Parathyroid adenoma (tissue), 2 donors: ENCODE data around the gene RRP9.
A peak's percentile ranks its signal among the peaks of the same experiment; 100 is the strongest.
"Not testable (repeated sequence)": the region's sequence is repeated elsewhere in the genome, so short reads cannot be mapped to it uniquely, and the experiment has no call there.

Source experiments
- H2AFZ ChIP-seq: fragments of 300-600 bp; sonication (generic); one replicate; pipeline ENCODE4 v1.7.0; 2017; ENCODE audit warnings: antibody characterized with exemption, mild to moderate bottlenecking
- H3K27ac ChIP-seq: fragments of 300-600 bp; sonication (generic); one replicate; pipeline ENCODE4 v1.7.0; 2017
- H3K27me3 ChIP-seq: fragments of 300-600 bp; sonication (generic); one replicate; pipeline ENCODE4 v1.7.0; 2017; ENCODE audit warnings: low read length; ENCODE audit not compliant: control insufficient read depth, insufficient read depth
- H3K36me3 ChIP-seq: fragments of 300-600 bp; sonication (generic); one replicate; pipeline ENCODE4 v1.7.0; 2017; ENCODE audit warnings: low read length; ENCODE audit not compliant: control insufficient read depth, insufficient read depth
- H3K4me1 ChIP-seq: fragments of 300-600 bp; sonication (generic); one replicate; pipeline ENCODE4 v1.7.0; 2017; ENCODE audit warnings: control low read depth
- H3K4me2 ChIP-seq: fragments of 300-600 bp; sonication (generic); one replicate; pipeline ENCODE4 v1.7.0; 2017; ENCODE audit warnings: low read length
- H3K4me3 ChIP-seq: fragments of 300-600 bp; sonication (generic); one replicate; pipeline ENCODE4 v1.7.0; 2017; ENCODE audit warnings: low read depth, low read length
- H3K79me2 ChIP-seq: fragments of 300-600 bp; sonication (generic); one replicate; pipeline ENCODE4 v1.7.0; 2017; ENCODE audit warnings: control low read depth
- H3K9ac ChIP-seq: fragments of 300-600 bp; sonication (generic); one replicate; pipeline ENCODE4 v1.7.0; 2017; ENCODE audit warnings: mild to moderate bottlenecking
- H3K9me3 ChIP-seq: fragments of 300-600 bp; sonication (generic); one replicate; pipeline ENCODE4 v1.7.0; 2017; ENCODE audit warnings: low read length; ENCODE audit not compliant: control insufficient read depth
- CTCF ChIP-seq: fragments of 300-600 bp; sonication (generic); IDR thresholded peaks from one replicate; pipeline ENCODE4 v1.7.0; 2017; ENCODE audit warnings: antibody characterized with exemption, mild to moderate bottlenecking
- donor health status: primary hyperparathyroidism.

The RRP9 gene

GRCh38 chr3:51941798-51942602 lies at the start of gene RRP9, which contains the start of gene PARP3:
Gene RRP9, minus strand, starts transcription at chr3:51941904. Its CDS starts 37 bp downstream, at chr3:51941867.
Gene PARP3, plus strand, starts transcription at chr3:51942363. Its CDS starts 993 bp downstream, at chr3:51943356.
- peak within 1 kb of the TSS; percentile 96 for H2AFZ ChIP-seq
- H3K4me2 ChIP-seq, result peak within 1 kb of the TSS; percentile 94
- H3K27ac ChIP-seq, result peak within 1 kb of the TSS; percentile 97
- no peaks in the 10 kb centered on the region for H3K9me3 ChIP-seq
- H3K4me1 ChIP-seq, result peaks cover 12% of the 10 kb centered on the region
- TF ChIP-seq CTCF, result peak; percentile 100
- H3K36me3 ChIP-seq, result no peaks in the 10 kb centered on the region
- H3K9ac ChIP-seq, result peak within 1 kb of the TSS; percentile 93
- H3K79me2 ChIP-seq, result no peaks in the 10 kb centered on the region
- H3K27me3 ChIP-seq, result no peaks in the 10 kb centered on the region
- H3K4me3 ChIP-seq, result peak within 1 kb of the TSS; percentile 80

DNA sequence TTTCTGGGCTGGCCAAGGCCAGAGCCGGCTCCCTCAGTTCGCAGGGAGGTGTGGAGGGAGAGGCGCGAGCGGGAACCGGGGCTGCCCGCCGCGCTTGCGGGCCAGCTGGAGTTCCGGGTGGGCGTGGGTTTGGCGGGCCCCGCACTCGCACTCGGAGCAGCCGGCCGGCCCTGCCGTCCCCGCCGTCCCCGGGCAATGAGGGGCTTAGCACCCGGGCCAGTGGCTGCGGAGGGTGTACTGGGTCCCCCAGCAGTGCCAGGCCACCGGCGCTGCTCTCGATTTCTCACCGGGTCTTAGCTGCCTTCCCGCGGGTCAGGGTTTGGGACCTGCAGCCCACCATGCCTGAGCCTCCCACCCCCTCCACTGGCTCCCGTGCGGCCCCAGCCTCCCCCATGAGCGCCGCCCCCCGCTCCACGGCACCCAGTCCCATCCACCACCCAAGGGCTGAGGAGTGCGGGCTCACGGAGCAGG lies 48.8 kb upstream of the RRP9 start:
- not testable (repeated sequence) for H3K36me3 ChIP-seq, H3K4me3 ChIP-seq, H3K9me3 ChIP-seq, H3K79me2 ChIP-seq, H3K27ac ChIP-seq, H3K4me2 ChIP-seq, H3K27me3 ChIP-seq, H3K9ac ChIP-seq, H2AFZ ChIP-seq
- H3K4me1 ChIP-seq, result peaks cover 10% of the 10 kb centered on the region

- Histone ChIP-seq H3K4me3 (no peak overlapping the region), H3K27ac (no peak overlapping the region), H3K79me2 (no peaks in the 10 kb centered on the region), H3K36me3 (no peaks in the 10 kb centered on the region), H3K9me3 (no peaks in the 10 kb centered on the region), H3K9ac (no peak overlapping the region), H3K4me2 (no peak overlapping the region), H3K4me1 (no peaks in the 10 kb centered on the region), H2AFZ (no peak overlapping the region), H3K27me3 (no peaks in the 10 kb centered on the region)
- no peak for TF ChIP-seq CTCF
Observed at GRCh38 chr3:51988286-51989146, 46.8 kb upstream of the RRP9 start.

DNA sequence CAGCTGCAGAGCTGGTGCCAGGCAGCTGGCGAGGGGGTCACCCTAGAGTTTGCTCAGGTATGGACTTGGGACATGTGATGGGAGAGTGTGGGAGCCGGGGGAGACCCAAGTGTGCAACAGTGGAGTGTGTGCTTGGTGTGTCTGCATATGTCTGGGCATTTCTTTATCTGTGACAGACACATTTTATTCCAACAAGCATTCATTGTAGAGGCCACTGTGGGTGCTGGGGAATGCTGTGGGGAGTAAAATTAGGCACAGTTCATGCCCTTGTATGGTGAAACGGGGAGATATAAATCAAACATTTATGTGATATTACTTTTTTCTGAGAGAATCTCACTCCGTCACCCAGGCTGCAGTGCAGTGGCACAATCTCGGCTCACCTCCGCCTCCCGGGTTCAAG lies 45.9 kb upstream of the RRP9 start:
- no peak overlapping the region for H3K27ac ChIP-seq
- H3K9me3 ChIP-seq, result no peaks in the 10 kb centered on the region
- H3K79me2 ChIP-seq, result no peaks in the 10 kb centered on the region
- no peak overlapping the region for H3K9ac ChIP-seq
- no peak overlapping the region for H2AFZ ChIP-seq
- no peak overlapping the region for H3K4me2 ChIP-seq
- TF ChIP-seq CTCF, result no peak
- peaks cover 2% of the 10 kb centered on the region for H3K4me1 ChIP-seq
- no peaks in the 10 kb centered on the region for H3K36me3 ChIP-seq
- no peak overlapping the region for H3K4me3 ChIP-seq
- H3K27me3 ChIP-seq, result no peaks in the 10 kb centered on the region
